Lower lobe of right lung (tissue), 2 donors: ENCODE results near the gene GARS1. TPM values are rescaled to one million over a fixed set of nuclear protein-coding genes. Genes with fewer than 3 reads are reported as not detected.

ENCODE experiments used
- ATAC-seq, 2 donors: fragments of 200-7000 bp; cut with Tn5 transposase; one replicate each; pipeline ENCODE4 v1.9.1; 2020 to 2022; ENCODE audit warnings: mild to moderate bottlenecking in 2 of 2, moderate library complexity in 2 of 2
- DNase-seq: peaks from one replicate; pipeline ENCODE4 v3.0.0-alpha.2; 2020
- H3K27ac ChIP-seq: fragments of 200-600 bp; one replicate; pipeline ENCODE4 v1.8.0; 2022
- H3K27me3 ChIP-seq: fragments of 200-600 bp; one replicate; pipeline ENCODE4 v1.8.0; 2022; ENCODE audit warnings: low read depth
- H3K36me3 ChIP-seq: fragments of 200-600 bp; one replicate; pipeline ENCODE4 v1.8.0; 2022; ENCODE audit warnings: mild to moderate bottlenecking
- H3K4me1 ChIP-seq: fragments of 200-600 bp; one replicate; pipeline ENCODE4 v1.8.0; 2022
- H3K4me3 ChIP-seq: fragments of 200-600 bp; one replicate; pipeline ENCODE4 v1.8.0; 2022; ENCODE audit warnings: mild to moderate bottlenecking
- H3K9me3 ChIP-seq: fragments of 200-600 bp; one replicate; pipeline ENCODE4 v1.8.0; 2022
- CTCF ChIP-seq: fragments of 200-600 bp; IDR thresholded peaks from one replicate; pipeline ENCODE4 v1.8.0; 2022; ENCODE audit warnings: antibody characterized with exemption, mild to moderate bottlenecking
- intact Hi-C: fragments of 100-400 bp; cut with DNase I; formaldehyde crosslinking; loops from one replicate; pipeline ENCODE4 v1.11.0; 2022
- total RNA-seq: library from RNA; stranded (reverse); fragmentation: NEBNext Ultra II Directional; extraction: Animal tissue kit (Norgen Biotek cat#: 25700); gene quantifications from one replicate; pipeline ENCODE4 v1.2.1, GENCODE V29; 2021
- donor health status: DM: no; HTN: yes; CAD: no; lungs with severe emphysema.

GARS1 gene
- total RNA-seq, 1 donor from 2014 or later = 67.7 TPM

GRCh38 chr7:30557245-30557644 lies 37.4 kb upstream of the GARS1 start:
- Histone ChIP-seq H3K9me3 (no peaks in the 10 kb centered on the region), H3K4me3 (no peak overlapping the region), H3K36me3 (peaks cover 25% of the 10 kb centered on the region), H3K27ac (no peak overlapping the region), H3K4me1 (peaks cover 7% of the 10 kb centered on the region), H3K27me3 (no peaks in the 10 kb centered on the region)
- ATAC-seq (no peak), DNase-seq (no peak)
- TF ChIP-seq CTCF = no peak
- intact Hi-C loops = no loop called here

- intact Hi-C loops = no loop called here
- H3K4me3 ChIP-seq = no peak overlapping the region
- peaks cover 42% of the 10 kb centered on the region for H3K36me3 ChIP-seq
- H3K9me3 ChIP-seq = no peaks in the 10 kb centered on the region
- peaks cover 11% of the 10 kb centered on the region for H3K4me1 ChIP-seq
- no peak for ATAC-seq
- H3K27me3 ChIP-seq = no peaks in the 10 kb centered on the region
- H3K27ac ChIP-seq = no peak overlapping the region
- TF ChIP-seq CTCF = no peak
- DNase-seq = no peak
Observed at GRCh38 chr7:30559611-30560010, 35.1 kb upstream of the GARS1 start.

GRCh38 chr7:30561389-30561788 lies 33.3 kb upstream of the GARS1 start:
- Histone ChIP-seq H3K4me3 (no peak overlapping the region), H3K27me3 (no peaks in the 10 kb centered on the region), H3K36me3 (peaks cover 55% of the 10 kb centered on the region), H3K9me3 (no peaks in the 10 kb centered on the region), H3K4me1 (peaks cover 11% of the 10 kb centered on the region), H3K27ac (no peak overlapping the region)
- no peak for TF ChIP-seq CTCF
- ATAC-seq = no peak
- DNase-seq = no peak
- intact Hi-C loops = no loop called here

DNA sequence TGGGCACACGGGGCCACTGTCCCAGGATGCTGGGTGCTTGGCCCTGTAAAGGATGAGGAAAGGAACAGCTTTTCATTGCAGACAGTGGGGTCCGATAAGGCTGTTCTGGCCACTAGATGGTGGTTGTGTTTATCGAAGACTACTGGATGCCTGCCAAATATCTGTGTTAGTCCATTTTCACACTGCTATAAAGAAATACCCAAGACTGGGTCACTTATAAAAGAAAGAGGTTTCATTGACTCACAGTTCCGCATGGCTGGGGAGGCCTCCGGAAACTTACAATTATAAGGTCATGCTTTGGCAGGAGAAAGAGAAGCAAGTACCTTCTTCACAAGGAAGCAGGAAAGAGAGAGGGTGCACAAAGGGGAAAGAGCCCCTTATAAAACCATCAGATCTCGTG lies 32.2 kb upstream of the GARS1 start:
- DNase-seq = no peak
- Histone ChIP-seq H3K9me3 (no peaks in the 10 kb centered on the region), H3K36me3 (peaks cover 60% of the 10 kb centered on the region), H3K27ac (no peak overlapping the region), H3K4me3 (no peak overlapping the region), H3K4me1 (peaks cover 11% of the 10 kb centered on the region), H3K27me3 (no peaks in the 10 kb centered on the region)
- no peak for ATAC-seq
- TF ChIP-seq CTCF = no peak
- intact Hi-C loops = no loop called here

DNA sequence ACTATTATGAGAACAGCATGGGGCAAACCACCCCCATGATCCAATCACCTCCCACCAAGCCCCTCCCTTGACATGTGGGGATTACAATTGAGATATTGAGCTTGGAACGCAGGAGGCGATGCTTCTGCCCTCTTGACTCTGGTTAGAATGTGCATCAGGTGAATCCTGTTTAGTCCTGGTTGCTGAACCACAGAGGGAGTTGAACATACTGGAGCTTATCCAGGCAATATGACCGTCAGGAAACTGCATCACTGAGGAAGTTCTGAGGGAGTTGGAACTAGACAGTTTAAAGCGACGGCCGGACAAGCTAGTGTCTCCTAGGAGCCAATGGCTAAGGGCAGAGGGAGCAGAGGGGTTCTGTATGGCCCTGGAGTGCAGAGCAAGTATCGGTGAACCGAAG lies 31.8 kb upstream of the GARS1 start:
- TF ChIP-seq CTCF = no peak
- Histone ChIP-seq H3K27ac (no peak overlapping the region), H3K4me3 (no peak overlapping the region), H3K36me3 (peaks cover 60% of the 10 kb centered on the region), H3K9me3 (no peaks in the 10 kb centered on the region), H3K27me3 (no peaks in the 10 kb centered on the region), H3K4me1 (peaks cover 11% of the 10 kb centered on the region)
- ATAC-seq (no peak), DNase-seq (no peak)
- intact Hi-C loops = no loop called here
